Mucosa of stomach (tissue), 1 donor: Measurements from ENCODE around the gene SMAD4.
"Not testable (repeated sequence)": the region's sequence is repeated elsewhere in the genome, so short reads cannot be mapped to it uniquely, and the experiment has no call there.

Source experiments
- H3K27me3 ChIP-seq: one replicate; pipeline ENCODE4 v1.7.0; 2013; ENCODE audit warnings: mild to moderate bottlenecking, low read length; ENCODE audit not compliant: control insufficient read depth, insufficient read depth
- H3K36me3 ChIP-seq: one replicate; pipeline ENCODE4 v1.7.0; 2013; ENCODE audit warnings: low read length; ENCODE audit not compliant: control insufficient read depth, insufficient read depth
- H3K4me1 ChIP-seq: one replicate; pipeline ENCODE4 v1.7.0; 2013; ENCODE audit warnings: mild to moderate bottlenecking, low read length; ENCODE audit not compliant: control insufficient read depth, insufficient read depth
- H3K4me3 ChIP-seq: one replicate; pipeline ENCODE4 v1.7.0; 2013; ENCODE audit warnings: low read length
- H3K9ac ChIP-seq: one replicate; pipeline ENCODE4 v1.7.0; 2013; ENCODE audit warnings: mild to moderate bottlenecking, low read length, moderate library complexity
- H3K9me3 ChIP-seq: one replicate; pipeline ENCODE4 v1.7.0; 2013; ENCODE audit warnings: mild to moderate bottlenecking, low read length, moderate library complexity; ENCODE audit not compliant: control insufficient read depth
- donor health status: Pancreatic carcinoma.

SMAD4 gene

DNA sequence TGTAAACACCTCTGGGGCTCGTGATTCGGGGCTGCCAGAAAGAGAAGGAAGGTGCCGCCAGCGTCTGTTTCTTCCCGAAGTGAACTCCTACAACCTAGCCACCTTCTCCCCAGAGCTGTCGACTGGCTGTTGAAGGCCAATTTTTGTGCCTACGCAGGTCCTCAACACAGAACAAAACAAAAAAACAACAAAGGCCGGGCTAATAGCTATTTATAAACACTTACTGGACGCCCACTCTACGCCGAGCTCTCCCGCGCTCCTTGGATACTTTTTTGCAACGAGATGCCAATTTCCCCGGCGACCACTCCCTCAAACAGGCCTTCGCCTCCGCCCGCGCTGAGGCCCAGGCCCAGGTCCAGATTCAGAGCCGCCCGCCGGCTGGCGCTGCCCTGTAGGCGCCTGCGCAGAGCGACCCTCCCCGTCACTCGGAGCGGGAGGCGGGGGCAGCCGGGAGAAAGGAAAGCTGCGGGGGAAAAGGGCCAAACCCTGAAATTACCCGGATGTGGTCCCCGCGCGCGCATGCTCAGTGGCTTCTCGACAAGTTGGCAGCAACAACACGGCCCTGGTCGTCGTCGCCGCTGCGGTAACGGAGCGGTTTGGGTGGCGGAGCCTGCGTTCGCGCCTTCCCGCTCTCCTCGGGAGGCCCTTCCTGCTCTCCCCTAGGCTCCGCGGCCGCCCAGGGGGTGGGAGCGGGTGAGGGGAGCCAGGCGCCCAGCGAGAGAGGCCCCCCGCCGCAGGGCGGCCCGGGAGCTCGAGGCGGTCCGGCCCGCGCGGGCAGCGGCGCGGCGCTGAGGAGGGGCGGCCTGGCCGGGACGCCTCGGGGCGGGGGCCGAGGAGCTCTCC is at the start of gene SMAD4:
Gene SMAD4 (plus strand): TSS at position 520 of the 843 bp plus-strand sequence. CDS start 16,834 bp downstream, outside the sequence.
- peak within 1 kb of the TSS; percentile 75 for H3K4me3 ChIP-seq
- peak within 1 kb of the TSS; percentile 97 for H3K9ac ChIP-seq
- no peaks in the 10 kb centered on the region for H3K9me3 ChIP-seq
- no peaks in the 10 kb centered on the region for H3K27me3 ChIP-seq
- peaks cover 24% of the 10 kb centered on the region for H3K4me1 ChIP-seq
- no peaks in the 10 kb centered on the region for H3K36me3 ChIP-seq

GRCh38 chr18:50981381-50981780 is 48.6 kb upstream of the SMAD4 start:
- Histone ChIP-seq H3K4me3 (no peak overlapping the region), H3K27me3 (no peaks in the 10 kb centered on the region), H3K9me3 (peaks cover 7% of the 10 kb centered on the region), H3K4me1 (no peaks in the 10 kb centered on the region), H3K36me3 (peaks cover 4% of the 10 kb centered on the region), H3K9ac (no peak overlapping the region)

GRCh38 chr18:50982086-50982801 is 47.8 kb upstream of the SMAD4 start:
- Histone ChIP-seq H3K4me3 (no peak overlapping the region), H3K27me3 (no peaks in the 10 kb centered on the region), H3K9me3 (peaks cover 3% of the 10 kb centered on the region), H3K4me1 (no peaks in the 10 kb centered on the region), H3K9ac (no peak overlapping the region), H3K36me3 (peaks cover under 1% of the 10 kb centered on the region)

GRCh38 chr18:50982802-50983179 is 47.2 kb upstream of the SMAD4 start:
- Histone ChIP-seq H3K4me1 (no peaks in the 10 kb centered on the region), H3K9ac (no peak overlapping the region), H3K9me3 (no peaks in the 10 kb centered on the region), H3K27me3 (no peaks in the 10 kb centered on the region), H3K36me3 (no peaks in the 10 kb centered on the region), H3K4me3 (no peak overlapping the region)

DNA sequence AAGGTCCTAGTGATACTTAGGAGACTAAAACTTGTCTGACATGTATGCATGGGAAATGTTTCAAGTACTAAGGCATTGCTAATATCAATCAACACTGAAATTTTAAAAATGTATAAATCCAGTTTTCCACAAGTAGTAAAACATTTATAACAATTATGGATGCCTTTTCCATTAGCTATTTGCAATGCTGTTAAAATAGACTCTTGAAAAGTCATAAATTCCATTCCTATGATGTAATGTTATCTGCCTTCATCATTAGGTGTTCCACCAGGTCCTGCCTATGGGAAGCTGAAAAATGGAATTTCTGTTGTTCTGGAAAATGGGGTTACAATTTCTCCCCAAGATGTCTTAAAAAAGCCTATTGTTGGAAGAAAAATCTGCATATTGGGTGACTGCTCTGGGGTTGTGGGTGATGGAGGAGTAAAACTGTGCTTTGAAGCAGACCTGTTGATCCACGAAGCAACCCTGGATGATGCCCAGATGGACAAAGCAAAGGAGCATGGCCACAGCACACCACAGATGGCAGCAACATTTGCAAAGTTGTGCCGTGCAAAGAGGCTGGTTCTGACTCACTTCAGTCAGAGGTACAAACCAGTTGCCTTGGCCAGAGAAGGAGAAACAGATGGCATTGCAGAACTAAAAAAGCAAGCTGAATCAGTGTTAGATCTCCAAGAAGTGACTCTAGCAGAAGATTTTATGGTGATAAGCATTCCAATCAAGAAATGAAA is 43.5 kb upstream of the SMAD4 start:
- Histone ChIP-seq H3K9ac (no peak overlapping the region), H3K36me3 (no peaks in the 10 kb centered on the region), H3K4me3 (no peak overlapping the region), H3K9me3 (no peaks in the 10 kb centered on the region), H3K27me3 (no peaks in the 10 kb centered on the region), H3K4me1 (no peaks in the 10 kb centered on the region)

DNA sequence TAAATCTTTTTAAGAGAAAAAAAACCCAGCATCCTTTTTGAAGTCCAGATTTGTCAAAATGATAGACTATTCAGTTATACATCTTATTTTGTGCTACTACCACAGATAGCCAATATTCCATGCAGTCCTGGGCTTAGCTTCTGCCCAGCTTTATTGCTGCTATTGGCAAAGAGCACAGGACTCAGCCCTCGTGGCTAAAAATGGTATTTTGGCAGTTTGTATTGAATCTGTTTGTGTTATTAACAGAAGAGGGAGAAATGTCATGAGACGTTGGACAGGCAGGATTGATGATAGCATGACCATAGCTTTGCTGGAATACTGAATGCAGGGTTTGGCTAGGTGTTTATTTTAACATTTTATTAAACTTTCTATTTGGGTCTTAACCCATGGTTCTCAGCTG is 42.8 kb upstream of the SMAD4 start:
- no peaks in the 10 kb centered on the region for H3K9me3 ChIP-seq
- no peaks in the 10 kb centered on the region for H3K27me3 ChIP-seq
- H3K4me3 ChIP-seq: no peak overlapping the region
- no peak overlapping the region for H3K9ac ChIP-seq
- H3K36me3 ChIP-seq: no peaks in the 10 kb centered on the region
- H3K4me1 ChIP-seq: no peaks in the 10 kb centered on the region

GRCh38 chr18:50989711-50990110 is 40.3 kb upstream of the SMAD4 start:
- Histone ChIP-seq H3K27me3 (no peaks in the 10 kb centered on the region), H3K4me3 (no peak overlapping the region), H3K4me1 (no peaks in the 10 kb centered on the region), H3K9ac (no peak overlapping the region), H3K36me3 (no peaks in the 10 kb centered on the region), H3K9me3 (no peaks in the 10 kb centered on the region)

DNA sequence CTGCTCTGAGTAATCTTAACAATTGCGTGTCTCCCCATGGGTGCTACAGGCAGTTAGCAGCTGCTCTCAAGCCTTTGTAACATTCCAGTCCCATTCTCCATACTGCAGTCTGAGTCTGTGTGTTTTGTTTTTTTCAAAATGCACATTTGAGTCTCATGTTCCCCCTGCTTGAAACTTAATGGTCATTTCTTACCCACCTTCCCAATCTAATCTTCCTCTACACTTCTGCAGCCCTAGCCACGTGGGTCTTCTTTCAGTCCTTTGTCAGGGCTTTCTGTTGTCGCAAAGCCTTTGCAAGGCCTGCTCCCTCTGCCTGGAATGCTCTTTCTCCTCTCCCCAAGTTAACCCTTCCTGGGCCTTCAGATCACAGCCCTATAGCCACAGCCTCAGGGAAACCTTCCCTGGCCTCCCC is 37.7 kb upstream of the SMAD4 start:
- Histone ChIP-seq H3K9me3 (no peaks in the 10 kb centered on the region), H3K4me3 (no peak overlapping the region), H3K9ac (no peak overlapping the region), H3K36me3 (no peaks in the 10 kb centered on the region), H3K4me1 (no peaks in the 10 kb centered on the region), H3K27me3 (no peaks in the 10 kb centered on the region)

GRCh38 chr18:50994031-50994430 is 36.0 kb upstream of the SMAD4 start:
- Histone ChIP-seq H3K4me3 (no peak overlapping the region), H3K27me3 (no peaks in the 10 kb centered on the region), H3K9me3 (no peaks in the 10 kb centered on the region), H3K4me1 (no peaks in the 10 kb centered on the region), H3K36me3 (no peaks in the 10 kb centered on the region), H3K9ac (no peak overlapping the region)

DNA sequence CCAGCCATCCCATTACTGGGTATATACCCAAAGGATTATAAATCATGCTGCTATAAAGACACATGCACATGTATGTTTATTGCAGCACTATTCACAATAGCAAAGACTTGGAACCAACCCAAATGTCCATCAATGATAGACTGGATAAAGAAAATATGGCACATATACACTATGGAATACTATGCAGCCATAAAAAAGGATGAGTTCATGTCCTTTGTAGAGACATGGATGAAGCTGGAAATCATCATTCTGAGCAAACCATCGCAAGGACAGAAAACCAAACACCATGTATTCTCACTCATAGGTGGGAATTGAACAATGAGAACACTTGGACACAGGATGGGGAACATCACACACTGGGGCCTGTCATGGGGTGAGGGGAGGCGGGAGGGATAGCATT is 26.8 kb upstream of the SMAD4 start:
- not testable (repeated sequence) for H3K27me3 ChIP-seq, H3K4me3 ChIP-seq, H3K36me3 ChIP-seq, H3K9me3 ChIP-seq, H3K4me1 ChIP-seq, H3K9ac ChIP-seq

DNA sequence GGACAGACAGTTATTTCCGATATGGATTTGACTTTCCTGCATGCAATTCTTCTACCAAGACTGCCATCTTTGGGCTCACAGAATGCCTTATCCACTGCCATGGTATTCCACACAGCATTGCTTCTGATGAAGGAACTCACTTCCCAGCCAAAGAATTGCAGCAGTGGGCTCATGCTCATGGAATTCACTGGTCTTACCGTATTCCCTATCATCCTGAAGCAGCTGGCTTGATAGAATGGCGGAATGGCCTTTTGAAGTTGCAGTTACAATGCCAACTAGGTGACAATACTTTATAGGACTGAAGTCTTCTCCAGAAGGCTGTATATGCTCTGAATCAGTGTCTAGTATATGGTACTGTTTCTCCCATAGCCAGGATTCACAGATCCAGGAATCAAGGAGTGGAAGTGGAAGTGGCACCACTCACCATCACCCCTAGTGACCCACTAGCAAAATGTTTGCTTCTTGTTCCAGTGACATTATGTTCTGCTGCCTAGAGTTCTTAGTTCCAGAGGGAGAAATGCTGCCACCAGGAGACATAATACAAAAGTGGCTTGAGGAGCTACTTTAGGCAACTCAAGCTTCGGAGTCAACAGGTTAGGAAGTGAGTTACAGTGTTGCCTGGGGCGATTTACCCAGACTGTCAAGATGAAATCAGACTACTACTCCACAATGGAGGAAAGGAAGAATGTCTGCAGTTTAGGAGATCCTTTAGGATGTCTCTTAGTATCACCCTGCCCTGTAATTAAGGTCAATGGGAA is 23.8 kb upstream of the SMAD4 start:
- no peaks in the 10 kb centered on the region for H3K4me1 ChIP-seq
- no peak overlapping the region for H3K9ac ChIP-seq
- H3K4me3 ChIP-seq: no peak overlapping the region
- no peaks in the 10 kb centered on the region for H3K36me3 ChIP-seq
- H3K9me3 ChIP-seq: no peaks in the 10 kb centered on the region
- no peaks in the 10 kb centered on the region for H3K27me3 ChIP-seq
